ENCODE results near the gene RRM1.

RRM1 gene

GRCh38 chr11:4059424-4059823 lies 35.2 kb upstream of the RRM1 start:
- TF ChIP-seq CTCF (conservative IDR thresholded peaks at IDR 0.05; ENCODE audit: control insufficient read depth, insufficient read depth, low read depth, low read length), result no peak
- no peak for DNase-seq (ENCODE audit: low read depth)
- no peak overlapping the region for H3K4me3 ChIP-seq (ENCODE audit: control insufficient read depth, low read depth, low read length)

- no peak for TF ChIP-seq CTCF (conservative IDR thresholded peaks at IDR 0.05; ENCODE audit: control insufficient read depth, insufficient read depth, low read depth, low read length)
- H3K4me3 ChIP-seq (ENCODE audit: control insufficient read depth, low read depth, low read length), result no peak overlapping the region
Observed at GRCh38 chr11:4060182-4060923, 34.2 kb upstream of the RRM1 start.

GRCh38 chr11:4061700-4062099 lies 32.9 kb upstream of the RRM1 start:
- H3K4me3 ChIP-seq (ENCODE audit: control insufficient read depth, low read depth, low read length), result no peak overlapping the region
- no peak for DNase-seq (ENCODE audit: low read depth)
- TF ChIP-seq CTCF (conservative IDR thresholded peaks at IDR 0.05; ENCODE audit: control insufficient read depth, insufficient read depth, low read depth, low read length), result no peak

More at GRCh38 chr11:4060182-4060923, 34.2 kb upstream of the RRM1 start:
- DNase-seq (ENCODE audit: low read depth), result no peak

GRCh38 chr11:4063348-4063747 lies 31.3 kb upstream of the RRM1 start:
- no peak for TF ChIP-seq CTCF (conservative IDR thresholded peaks at IDR 0.05; ENCODE audit: control insufficient read depth, insufficient read depth, low read depth, low read length)
- no peak for DNase-seq (ENCODE audit: low read depth)
- H3K4me3 ChIP-seq (ENCODE audit: control insufficient read depth, low read depth, low read length), result no peak overlapping the region

- DNase-seq (ENCODE audit: low read depth), result no peak
- no peak overlapping the region for H3K4me3 ChIP-seq (ENCODE audit: control insufficient read depth, low read depth, low read length)
- TF ChIP-seq CTCF (conservative IDR thresholded peaks at IDR 0.05; ENCODE audit: control insufficient read depth, insufficient read depth, low read depth, low read length), result no peak
Observed at GRCh38 chr11:4064278-4064955, 30.2 kb upstream of the RRM1 start.

GRCh38 chr11:4065086-4065485 lies 29.5 kb upstream of the RRM1 start:
- no peak for DNase-seq (ENCODE audit: low read depth)
- H3K4me3 ChIP-seq (ENCODE audit: control insufficient read depth, low read depth, low read length), result no peak overlapping the region
- TF ChIP-seq CTCF (conservative IDR thresholded peaks at IDR 0.05; ENCODE audit: control insufficient read depth, insufficient read depth, low read depth, low read length), result no peak

All from fibroblast of mammary gland (primary cell).